ENCODE measurements around the gene BABAM2. TPM values are rescaled to one million over a fixed set of nuclear protein-coding genes. Genes with fewer than 3 reads are reported as not detected.

Gene BABAM2
- total and polyA plus RNA-seq, 7 donors, result 22.9 to 52.3 (median 25.2) TPM

GRCh38 chr2:28188436-28188835 lies 297.9 kb downstream of the BABAM2 start:
- H3K4me3 ChIP-seq, result no peak overlapping the region
- no peaks in the 10 kb centered on the region for H3K36me3 ChIP-seq
- H3K4me1 ChIP-seq, result no peaks in the 10 kb centered on the region
- intact Hi-C loops (cut with DNase I), result no loop called here
- no peak overlapping the region for H3K27ac ChIP-seq
- DNase-seq, result no peak
- H3K9me3 ChIP-seq, result no peaks in the 10 kb centered on the region
- no peaks in the 10 kb centered on the region for H3K27me3 ChIP-seq
- WGBS, 2 donors, result 86 to 88% methylated on average over 4 of the region's 4 CpGs
- TF ChIP-seq POLR2A (IDR thresholded peaks at IDR 0.05) (no peak), EP300 (IDR thresholded peaks at IDR 0.05) (no peak), POLR2AphosphoS5 (IDR thresholded peaks at IDR 0.05) (no peak), CTCF (IDR thresholded peaks at IDR 0.05) (no peak)

GRCh38 chr2:28193630-28194403 lies 303.3 kb downstream of the BABAM2 start:
- Histone ChIP-seq H3K27me3 (no peaks in the 10 kb centered on the region), H3K36me3 (no peaks in the 10 kb centered on the region)
- WGBS, 2 donors, result 72 to 83% methylated on average over 10 of the region's 10 CpGs

GRCh38 chr2:28199995-28200679 lies 309.6 kb downstream of the BABAM2 start:
- Histone ChIP-seq H3K4me3 (no peak overlapping the region), H3K27ac (no peak overlapping the region), H3K27me3 (no peaks in the 10 kb centered on the region), H3K36me3 (no peaks in the 10 kb centered on the region), H3K4me1 (no peaks in the 10 kb centered on the region), H3K9me3 (no peaks in the 10 kb centered on the region)
- TF ChIP-seq POLR2AphosphoS5 (IDR thresholded peaks at IDR 0.05), result no peak
- no peak for TF ChIP-seq EP300 (IDR thresholded peaks at IDR 0.05)
- TF ChIP-seq CTCF (IDR thresholded peaks at IDR 0.05), result no peak
- no peak for TF ChIP-seq POLR2A (IDR thresholded peaks at IDR 0.05)
- DNase-seq, result no peak
- 92 to 96% methylated on average over 2 of the region's 2 CpGs for WGBS, 2 donors
- intact Hi-C loops (cut with DNase I), result no loop called here

More at GRCh38 chr2:28193630-28194403, 303.3 kb downstream of the BABAM2 start:
- Histone ChIP-seq H3K4me1 (no peaks in the 10 kb centered on the region), H3K4me3 (no peak overlapping the region), H3K27ac (no peak overlapping the region), H3K9me3 (no peaks in the 10 kb centered on the region)
- DNase-seq, result no peak
- TF ChIP-seq EP300 (IDR thresholded peaks at IDR 0.05) (no peak), CTCF (IDR thresholded peaks at IDR 0.05) (no peak), POLR2A (IDR thresholded peaks at IDR 0.05) (no peak), POLR2AphosphoS5 (IDR thresholded peaks at IDR 0.05) (no peak)
- intact Hi-C loops (cut with DNase I), result no loop called here

GRCh38 chr2:28201671-28202180 lies 311.2 kb downstream of the BABAM2 start:
- no peak overlapping the region for H3K27ac ChIP-seq
- no peaks in the 10 kb centered on the region for H3K27me3 ChIP-seq
- no peak for TF ChIP-seq CTCF (IDR thresholded peaks at IDR 0.05)
- TF ChIP-seq POLR2AphosphoS5 (IDR thresholded peaks at IDR 0.05), result no peak
- TF ChIP-seq EP300 (IDR thresholded peaks at IDR 0.05), result no peak
- TF ChIP-seq POLR2A (IDR thresholded peaks at IDR 0.05), result no peak
- H3K4me1 ChIP-seq, result peaks cover 0 to 3% (median 0%) of the 10 kb centered on the region in 4 donors
- 79 to 84% methylated on average over 7 of the region's 7 CpGs for WGBS, 2 donors
- no peak overlapping the region for H3K4me3 ChIP-seq
- DNase-seq, result peak; percentile 71
- H3K36me3 ChIP-seq, result no peaks in the 10 kb centered on the region
- intact Hi-C loops (cut with DNase I), result no loop called here
- no peaks in the 10 kb centered on the region for H3K9me3 ChIP-seq

Measured in sigmoid colon (tissue), 7 donors.